NOMO-1 (cell line): Measurements from ENCODE around the gene KRT86.
A peak's percentile ranks its signal among the peaks of the same experiment; 100 is the strongest.
"Not testable (repeated sequence)": the region's sequence is repeated elsewhere in the genome, so short reads cannot be mapped to it uniquely, and the experiment has no call there.

Experiments used
- DNase-seq, 2 experiments: peaks; one replicate each; lab custom pipeline; 2025; ENCODE audit not compliant: unreplicated experiment in 2 of 2; lab: John Stamatoyannopoulos, UW

The KRT86 gene

GRCh38 chr12:52267266-52267665, 7.2 kb upstream of the KRT86 start:
- DNase-seq: no peak

- no peak for DNase-seq
These were observed 6.7 kb upstream of the KRT86 start for GRCh38 chr12:52267699-52268098.

GRCh38 chr12:52268212-52268611, 6.2 kb upstream of the KRT86 start:
- DNase-seq: no peak

GRCh38 chr12:52270541-52271070, 3.8 kb upstream of the KRT86 start:
- no peak for DNase-seq

- no peak for DNase-seq
These were observed 3.3 kb upstream of the KRT86 start for GRCh38 chr12:52271158-52271557.

- DNase-seq: no peak
These were observed 1.2 kb downstream of the KRT86 start for GRCh38 chr12:52275686-52276085.

GRCh38 chr12:52277486-52278245, 3.2 kb downstream of the KRT86 start:
- DNase-seq: no peak

GRCh38 chr12:52278575-52279421, 4.4 kb downstream of the KRT86 start:
- DNase-seq: peak; percentile 44 to 73

GRCh38 chr12:52279422-52280318, 5.2 kb downstream of the KRT86 start:
- no peak for DNase-seq

- DNase-seq: peak; percentile 53 to 66
These were observed 5.9 kb downstream of the KRT86 start for GRCh38 chr12:52280319-52280795.

GRCh38 chr12:52280796-52281560, 6.5 kb downstream of the KRT86 start:
- DNase-seq: no peak

GRCh38 chr12:52284562-52285171, 10.2 kb downstream of the KRT86 start:
- DNase-seq: no peak

- no peak for DNase-seq
These were observed 10.8 kb downstream of the KRT86 start for GRCh38 chr12:52285172-52285745.

GRCh38 chr12:52285851-52286530, 11.5 kb downstream of the KRT86 start:
- DNase-seq: no peak

GRCh38 chr12:52286857-52287785, 12.7 kb downstream of the KRT86 start:
- DNase-seq: not testable (repeated sequence)

- DNase-seq: peak in 1 of 2 experiments; percentile 10
These were observed 13.7 kb downstream of the KRT86 start for GRCh38 chr12:52287816-52288805.
